Measurements from ENCODE around the gene MOV10L1.
"Not testable (repeated sequence)": the region's sequence is repeated elsewhere in the genome, so short reads cannot be mapped to it uniquely, and the experiment has no call there.

MOV10L1 gene

DNA sequence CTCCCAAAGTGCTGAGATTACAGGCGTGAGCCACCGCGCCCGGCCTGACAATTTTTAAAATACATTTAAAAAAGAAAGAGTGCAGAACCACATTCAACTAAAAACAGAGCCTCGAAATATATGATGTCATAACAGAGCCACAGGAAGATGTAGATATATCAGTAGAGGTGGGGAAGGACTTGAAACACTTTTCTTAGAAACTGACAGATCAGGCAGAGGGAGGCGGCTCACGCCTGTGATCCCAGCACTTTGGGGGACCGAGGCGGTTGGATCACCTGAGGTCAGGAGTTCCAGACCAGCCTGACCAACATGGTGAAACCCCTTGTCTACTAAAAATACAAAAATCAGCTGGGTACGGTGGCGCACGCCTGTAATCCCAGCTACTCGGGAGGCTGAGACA is 11.6 kb upstream of the MOV10L1 start:
- DNase-seq (ENCODE audit: low read depth): no peak

DNA sequence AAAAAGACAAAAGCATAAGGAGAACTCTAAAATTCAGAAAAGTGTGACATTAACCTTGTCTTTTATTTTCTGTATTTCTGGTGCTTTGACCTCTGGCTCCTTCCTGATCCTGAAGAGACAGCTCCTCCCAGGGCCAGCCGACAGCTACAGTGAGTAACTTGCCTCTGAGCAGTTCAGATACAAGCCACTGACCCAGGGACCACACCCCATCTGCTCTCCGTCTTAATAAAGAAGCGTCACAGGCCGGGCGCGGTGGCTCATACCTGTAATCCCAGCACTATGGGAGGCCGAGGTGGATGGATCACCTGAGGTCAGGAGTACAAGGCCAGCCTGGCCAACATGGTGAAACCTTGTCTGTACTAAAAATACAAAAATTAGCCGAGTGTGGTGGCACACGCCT is 11.0 kb upstream of the MOV10L1 start:
- no peak for DNase-seq (ENCODE audit: low read depth)

DNA sequence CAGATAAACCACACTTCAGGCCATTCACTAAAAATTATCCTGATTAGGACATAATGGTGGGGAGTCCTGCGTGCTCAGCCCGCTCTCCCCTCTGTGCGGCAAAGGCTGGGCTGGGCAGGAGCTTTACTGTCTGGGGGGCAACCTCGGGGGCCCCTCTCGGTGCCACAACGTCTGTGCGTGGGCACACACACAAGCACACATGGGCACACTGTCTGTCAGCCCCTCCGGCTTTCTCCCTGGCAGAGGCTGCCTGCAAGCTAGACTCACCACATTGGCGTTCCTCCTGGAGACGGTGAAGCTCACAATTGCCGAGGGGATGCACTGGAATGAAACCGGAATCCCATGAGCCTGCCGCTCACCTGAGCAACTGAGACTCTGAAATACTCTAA is 9.7 kb upstream of the MOV10L1 start:
- DNase-seq (ENCODE audit: low read depth): no peak

DNA sequence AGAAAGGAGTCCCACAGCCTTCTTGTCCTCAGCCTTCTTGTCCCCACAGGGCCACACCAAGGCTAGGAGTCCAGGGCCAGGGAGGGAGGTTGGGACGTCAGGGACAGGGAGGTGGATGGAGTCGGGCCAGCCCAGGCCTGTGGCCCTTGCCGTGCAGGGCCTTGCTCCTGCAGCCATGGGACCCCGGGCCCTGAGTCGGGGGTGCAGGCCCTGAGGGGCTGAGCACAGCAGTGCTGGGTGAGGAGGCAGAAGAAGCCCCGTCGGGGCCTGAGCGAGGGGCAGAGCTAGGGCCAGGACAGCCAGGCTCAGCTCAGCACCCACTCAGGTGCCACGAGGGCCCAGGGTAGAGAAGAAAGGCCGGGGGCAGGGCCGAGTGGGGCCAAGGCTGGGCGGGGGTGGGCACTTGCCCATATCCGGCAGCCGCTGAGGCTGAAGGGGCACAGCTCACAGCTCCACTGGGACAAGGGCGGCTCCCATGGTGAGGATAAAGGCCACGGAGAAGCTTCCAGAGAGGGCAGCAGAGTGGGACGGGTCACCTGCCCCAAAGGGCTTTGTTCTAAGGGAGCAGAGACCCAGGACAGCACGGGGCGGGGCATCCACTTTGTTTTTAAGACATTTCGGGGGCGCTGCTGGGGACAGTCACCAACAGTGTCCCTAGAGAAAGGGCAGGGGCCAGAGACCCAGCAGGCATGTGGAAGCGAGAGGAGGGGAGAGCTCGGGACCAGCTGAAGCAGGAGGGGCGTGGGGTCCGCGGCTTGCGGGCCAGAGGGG is 8.2 kb upstream of the MOV10L1 start:
- no peak for DNase-seq (ENCODE audit: low read depth)

DNA sequence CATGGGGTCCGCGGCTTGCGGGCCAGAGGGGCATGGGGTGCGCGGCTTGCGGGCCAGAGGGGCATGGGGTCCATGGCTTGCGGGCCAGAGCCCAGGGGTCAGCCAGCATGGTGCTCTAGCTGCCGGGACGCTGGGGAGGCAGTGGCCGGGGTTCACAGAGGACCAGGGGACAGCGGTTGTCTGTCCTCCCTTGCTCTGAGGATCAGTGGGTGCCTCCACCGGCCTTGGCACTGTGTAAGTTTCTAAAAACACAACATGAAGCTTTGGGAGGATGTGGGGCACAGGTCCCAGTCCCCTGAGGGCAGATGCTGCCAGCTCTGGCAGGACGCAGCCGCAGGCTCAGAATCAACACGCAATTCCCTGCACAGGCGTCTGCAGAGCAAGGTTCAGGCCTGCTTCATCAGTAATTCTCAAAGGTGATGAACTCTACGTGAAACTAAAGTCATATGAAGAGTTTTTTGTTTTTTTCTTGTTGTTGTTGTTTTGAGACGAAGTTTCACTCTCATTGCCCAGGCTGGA is 7.5 kb upstream of the MOV10L1 start:
- no peak for DNase-seq (ENCODE audit: low read depth)

DNA sequence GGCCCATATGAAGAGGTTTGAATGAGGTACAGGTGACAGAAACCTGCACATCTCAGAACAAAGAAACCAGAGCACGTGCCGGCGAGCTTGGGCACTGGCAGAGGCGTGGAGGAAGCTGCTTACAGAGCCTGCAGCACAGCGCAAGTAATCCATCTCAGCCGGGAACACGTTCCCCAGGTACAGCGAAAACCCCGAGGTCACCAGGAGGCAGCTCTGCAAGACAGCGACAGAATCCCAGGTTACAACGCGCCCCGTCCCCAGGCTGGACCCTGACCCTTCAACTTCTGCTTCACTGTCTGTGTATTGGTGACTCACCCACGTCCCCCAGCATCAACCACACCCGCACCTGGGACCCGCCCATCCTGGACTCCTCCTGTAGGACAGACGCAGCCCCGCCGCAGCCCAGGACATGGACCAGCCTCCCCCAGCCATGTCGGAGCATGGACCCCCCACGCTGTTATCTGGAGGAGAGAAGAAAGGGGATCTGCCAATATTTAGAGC is 6.8 kb upstream of the MOV10L1 start:
- DNase-seq (ENCODE audit: low read depth): no peak

DNA sequence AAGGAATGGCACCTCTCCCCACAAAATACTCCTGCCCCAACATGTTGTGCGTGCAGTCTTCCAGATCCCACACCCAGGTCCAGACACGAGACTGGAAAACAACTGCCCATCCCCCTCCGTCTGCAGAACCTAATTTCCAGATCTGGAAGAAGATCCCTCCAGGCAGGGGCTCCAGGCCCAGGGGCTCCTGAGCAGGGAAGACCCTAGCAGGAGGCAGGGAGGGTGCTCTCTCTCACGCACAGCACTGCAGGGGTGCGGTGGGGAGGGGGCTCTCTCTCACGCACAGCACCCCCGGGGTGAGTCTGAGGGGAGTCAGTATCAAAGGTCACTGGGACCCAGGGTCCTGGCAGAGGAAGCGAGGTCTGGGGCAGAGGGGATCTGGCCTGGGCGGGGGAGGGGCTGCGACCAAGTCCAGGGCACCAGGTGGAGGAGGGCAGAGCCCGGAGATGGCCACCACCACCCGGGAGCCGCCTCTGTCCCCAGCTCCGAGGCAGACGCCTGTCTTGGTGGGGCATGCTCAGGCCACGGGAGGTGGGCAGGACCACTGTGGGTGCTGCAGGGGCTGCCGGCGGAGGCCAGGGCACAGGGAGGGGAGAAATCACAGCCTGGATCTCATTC is 6.2 kb upstream of the MOV10L1 start:
- no peak for DNase-seq (ENCODE audit: low read depth)

DNA sequence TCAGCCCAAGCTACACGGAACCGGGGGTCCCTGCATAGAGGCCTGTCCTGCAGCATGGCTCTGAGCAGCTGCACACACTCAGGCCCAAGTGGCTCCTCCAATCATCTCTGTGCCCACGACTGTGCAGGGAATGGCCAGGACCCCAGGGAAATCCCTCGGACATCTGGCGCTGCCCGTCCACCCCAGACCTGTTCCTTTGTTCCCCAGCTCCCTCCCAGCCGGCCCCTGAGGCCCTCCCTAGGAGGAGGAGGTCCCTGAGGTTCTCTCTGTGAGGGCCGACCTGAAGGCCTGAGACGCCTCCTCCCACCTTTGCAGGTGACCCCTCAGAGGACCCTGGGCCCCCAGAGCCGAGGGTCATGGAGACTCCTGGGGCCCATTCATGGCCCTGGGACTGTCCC is 5.7 kb upstream of the MOV10L1 start:
- DNase-seq (ENCODE audit: low read depth): no peak

DNA sequence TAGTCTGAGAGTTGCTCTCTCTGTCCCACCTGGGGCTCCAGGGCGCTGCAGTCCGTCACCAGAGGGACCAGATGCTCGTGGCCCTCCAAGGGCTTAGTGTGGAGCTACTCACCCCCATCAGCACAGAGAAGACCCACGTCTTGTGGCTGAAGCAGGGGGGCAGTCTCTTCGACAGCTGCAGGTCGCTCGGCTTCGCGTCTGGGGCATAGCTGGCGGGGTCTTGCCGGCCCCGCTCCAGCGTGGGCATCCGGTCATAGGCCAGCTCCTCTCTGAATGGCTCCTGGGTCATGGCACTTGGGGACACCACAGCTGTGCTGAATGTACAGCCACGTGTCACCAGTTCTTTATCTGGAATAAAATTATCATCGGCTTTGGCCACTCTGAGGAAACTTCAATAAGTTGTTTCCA is 5.2 kb upstream of the MOV10L1 start:
- DNase-seq (ENCODE audit: low read depth): no peak

DNA sequence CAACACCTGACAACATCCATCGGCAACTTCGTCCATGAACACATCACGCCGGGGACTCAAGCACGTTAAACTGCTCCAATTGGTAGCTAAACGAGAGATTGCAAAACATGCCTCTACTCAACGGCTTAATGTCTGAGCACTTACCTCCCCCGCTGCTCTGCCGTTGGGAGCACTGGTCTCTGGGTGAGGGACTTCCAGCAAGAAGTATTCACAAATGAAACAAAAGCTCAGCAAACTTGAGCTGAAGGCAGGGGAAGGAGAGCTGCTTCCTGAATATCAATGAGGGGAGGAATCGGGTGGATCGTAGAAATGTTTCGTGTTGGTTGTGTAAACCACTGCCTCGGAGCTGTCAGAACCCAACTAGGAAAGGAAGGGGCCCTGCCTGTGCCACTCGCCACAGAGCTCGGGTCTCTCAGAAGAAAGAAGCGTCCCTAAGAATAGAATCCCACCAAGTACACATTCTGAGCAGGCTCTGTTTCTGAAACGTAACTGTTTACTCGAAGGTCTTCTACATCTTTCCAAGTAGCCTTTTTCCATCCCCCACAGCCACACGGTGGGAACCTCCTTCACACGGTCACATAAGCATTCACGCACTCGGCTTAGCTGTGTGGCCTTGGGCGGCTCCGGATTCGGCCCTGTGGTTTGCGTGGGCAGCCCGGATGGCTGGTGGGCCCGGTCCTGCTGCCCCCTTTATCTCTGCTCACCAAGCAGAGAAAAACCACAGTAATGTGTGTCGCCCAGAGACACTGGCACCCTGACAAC is 4.4 kb upstream of the MOV10L1 start, which contains the start of gene MLC1:
Gene MLC1, minus strand, starts transcription at position 216 of the 762 bp plus-strand sequence. CDS start 524 bp downstream, outside the sequence.
- DNase-seq (ENCODE audit: low read depth): no peak

DNA sequence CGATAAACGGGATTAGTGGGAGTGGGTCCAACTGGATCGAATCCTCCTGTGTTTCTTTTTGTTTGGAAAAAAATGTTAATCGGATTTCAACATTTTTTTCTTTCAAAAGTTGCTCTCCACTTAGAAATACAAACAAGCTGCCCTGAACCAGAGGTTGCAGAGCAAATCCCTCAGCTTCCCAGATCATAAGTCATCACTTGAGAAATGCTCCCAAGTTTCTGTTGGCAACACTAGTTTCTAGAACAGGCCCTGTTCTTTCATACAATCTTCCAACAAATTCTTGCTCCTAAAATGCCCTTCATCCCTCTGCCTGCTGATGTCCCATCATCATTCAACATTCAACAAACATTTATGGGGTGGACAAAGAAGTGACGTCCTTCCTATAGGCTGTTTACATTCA is 3.3 kb upstream of the MOV10L1 start:
- no peak for DNase-seq (ENCODE audit: low read depth)

DNA sequence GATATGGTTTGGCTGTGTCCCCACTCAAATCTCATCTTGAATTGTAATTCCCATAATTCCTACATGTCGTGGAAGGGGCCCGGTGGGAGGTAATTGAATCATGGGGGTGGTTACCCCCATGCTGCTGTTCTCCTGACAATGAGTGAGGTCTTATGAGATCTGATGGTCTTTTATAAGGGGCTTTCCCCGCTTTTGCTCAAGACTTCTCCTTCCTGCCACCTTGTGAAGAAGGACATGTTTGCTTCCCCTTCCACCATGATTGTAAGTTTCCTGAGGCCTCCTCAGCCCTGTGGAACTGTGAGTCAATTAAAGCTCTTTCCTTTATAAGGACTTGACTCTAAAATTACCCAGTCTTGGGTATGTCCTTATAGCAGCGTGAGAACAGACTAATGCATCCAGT is 2.8 kb upstream of the MOV10L1 start:
- DNase-seq (ENCODE audit: low read depth): not testable (repeated sequence)

DNA sequence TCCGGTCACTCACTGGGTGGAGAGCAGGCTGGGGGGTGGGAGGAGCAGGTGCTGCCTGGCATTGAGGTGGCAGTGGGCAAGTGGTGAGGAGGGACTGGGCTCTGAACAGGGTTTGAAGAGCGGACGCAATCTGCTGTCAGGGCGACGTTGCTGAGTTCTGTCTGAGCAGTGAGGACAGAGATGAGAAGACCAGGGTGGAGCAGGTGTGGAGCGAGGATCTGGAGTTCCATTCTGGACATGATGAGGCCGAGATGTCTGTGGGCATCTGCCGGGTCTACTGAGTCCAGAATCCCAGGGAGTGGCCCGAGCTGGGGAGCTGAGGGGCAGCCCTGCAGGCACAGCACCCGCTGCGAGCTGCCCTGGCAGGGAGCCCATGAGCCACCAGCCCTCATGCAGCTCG is 2.2 kb upstream of the MOV10L1 start:
- DNase-seq (ENCODE audit: low read depth): no peak

DNA sequence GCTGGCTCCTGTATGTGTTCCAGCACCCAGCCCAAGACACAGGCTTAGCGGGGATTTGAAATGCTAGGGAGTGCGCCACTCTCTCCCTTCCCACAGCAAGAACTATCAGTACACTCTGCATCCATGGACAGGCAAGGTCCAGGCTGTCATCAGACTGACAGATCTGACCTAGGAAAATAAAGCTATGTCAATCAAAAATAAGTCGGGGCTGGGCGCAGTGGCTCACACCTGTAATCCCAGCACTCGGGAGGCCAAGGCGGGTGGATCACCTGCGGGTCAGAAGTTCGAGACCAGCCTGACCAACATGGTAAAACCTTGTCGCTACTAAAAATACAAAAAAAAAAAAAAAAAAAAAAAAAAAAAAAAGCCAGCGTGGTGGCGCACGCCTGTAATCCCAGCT is 1.7 kb upstream of the MOV10L1 start:
- DNase-seq (ENCODE audit: low read depth): no peak

DNA sequence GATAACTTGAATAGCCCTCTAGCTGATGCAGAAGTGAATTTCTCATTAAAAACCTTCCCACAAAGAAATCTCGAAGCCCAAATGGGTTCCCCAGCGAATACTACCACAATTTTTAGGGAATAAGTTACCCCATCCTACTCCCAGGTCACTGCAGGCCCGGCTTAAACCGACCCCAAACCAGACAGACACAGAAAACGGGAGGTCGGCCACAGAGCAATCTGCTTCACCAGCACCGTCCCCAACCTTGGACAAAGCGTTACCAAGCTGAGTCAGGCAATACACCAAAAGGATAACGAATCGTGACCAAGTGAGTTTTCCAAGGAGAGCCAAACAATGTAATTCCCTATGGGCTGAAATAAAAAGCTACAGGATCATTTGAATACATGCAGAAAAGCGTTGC is 575 bp upstream of the MOV10L1 start:
- DNase-seq (ENCODE audit: low read depth): no peak

DNA sequence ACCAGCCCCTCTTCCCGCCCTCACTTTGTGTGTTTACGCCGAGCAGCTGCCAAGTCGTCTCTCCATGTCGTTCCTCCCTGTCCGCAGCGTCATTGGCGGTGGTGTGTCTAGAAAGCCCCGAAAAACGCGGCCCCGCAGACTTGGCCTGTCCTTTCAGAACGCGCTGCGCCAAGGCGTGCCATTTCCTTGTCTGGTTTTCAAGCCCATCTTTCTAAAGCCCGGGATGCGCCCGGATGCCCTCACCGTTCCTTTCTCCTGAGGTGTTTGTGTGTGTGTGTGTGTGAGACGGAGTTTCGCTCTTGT is 557 bp downstream of the MOV10L1 start:
- no peak for DNase-seq (ENCODE audit: low read depth)

DNA sequence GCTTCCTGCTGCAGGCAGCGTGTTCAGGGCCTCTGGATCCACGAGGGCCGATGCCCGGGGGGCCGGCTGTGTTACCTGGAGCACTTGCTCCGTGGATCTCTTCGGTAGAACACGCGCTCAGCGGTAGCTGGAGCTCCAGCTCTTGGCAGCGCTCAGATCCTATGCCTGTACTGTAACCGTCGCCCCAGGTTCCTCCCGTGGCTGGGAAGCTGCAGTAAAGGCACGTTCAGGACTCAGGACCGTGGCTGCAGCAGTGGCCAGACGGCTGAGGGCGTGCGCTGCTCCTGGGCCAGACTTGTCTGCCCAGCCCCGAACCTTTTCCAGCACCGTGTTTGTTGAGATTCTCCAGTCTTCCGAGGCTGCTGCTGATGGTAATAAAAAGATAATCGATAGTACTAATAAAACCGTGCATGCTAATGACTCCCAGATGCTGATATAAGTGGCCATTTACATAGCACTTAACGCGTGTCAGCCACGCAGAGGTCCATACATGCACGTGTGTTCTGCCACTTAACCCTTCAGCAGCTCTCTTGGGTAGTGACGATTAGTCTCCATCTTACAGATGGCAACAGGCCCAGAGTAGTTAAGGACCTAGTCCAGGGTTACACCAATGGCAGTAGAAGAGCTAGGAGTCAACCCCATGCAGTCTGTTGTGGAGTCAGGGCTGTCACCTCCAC is 1.4 kb downstream of the MOV10L1 start:
- no peak for DNase-seq (ENCODE audit: low read depth)

DNA sequence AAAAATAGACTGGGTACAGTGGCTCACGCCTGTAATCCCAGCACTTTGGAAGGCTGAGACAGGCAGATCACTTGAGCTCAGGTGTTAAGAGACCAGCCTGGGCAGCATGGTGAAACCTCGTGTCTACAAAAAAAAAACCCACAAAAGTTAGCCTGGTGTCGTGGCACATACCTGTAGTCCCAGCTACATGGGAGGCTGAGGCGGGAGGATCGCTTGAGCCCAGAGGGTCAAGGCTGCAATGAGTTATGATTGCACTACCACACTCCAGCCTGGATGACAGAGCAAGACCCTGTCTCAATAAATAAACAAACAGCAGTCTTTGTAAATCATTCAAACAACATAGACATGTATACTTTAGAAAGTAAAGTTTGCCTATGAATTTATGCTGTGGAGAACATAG is 2.5 kb downstream of the MOV10L1 start:
- DNase-seq (ENCODE audit: low read depth): no peak

DNA sequence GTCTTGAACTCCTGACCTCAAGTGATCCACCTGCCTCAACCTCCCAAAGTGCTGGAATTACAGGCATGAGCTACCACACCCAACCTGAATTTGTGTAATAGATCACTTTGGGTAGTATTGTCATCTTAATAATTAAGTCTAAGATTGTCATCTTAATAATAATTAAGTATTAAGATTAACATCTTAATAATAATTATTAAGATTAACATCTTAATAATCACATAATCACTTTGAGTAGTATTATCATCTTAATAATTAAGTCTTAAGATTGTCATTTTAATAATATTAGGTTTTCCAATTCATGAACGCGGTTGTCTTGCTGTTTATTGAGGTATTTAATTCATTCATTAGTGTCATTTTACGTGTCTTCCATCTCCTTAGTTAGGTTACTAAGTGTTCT is 8.2 kb downstream of the MOV10L1 start:
- no peak for DNase-seq (ENCODE audit: low read depth)

DNA sequence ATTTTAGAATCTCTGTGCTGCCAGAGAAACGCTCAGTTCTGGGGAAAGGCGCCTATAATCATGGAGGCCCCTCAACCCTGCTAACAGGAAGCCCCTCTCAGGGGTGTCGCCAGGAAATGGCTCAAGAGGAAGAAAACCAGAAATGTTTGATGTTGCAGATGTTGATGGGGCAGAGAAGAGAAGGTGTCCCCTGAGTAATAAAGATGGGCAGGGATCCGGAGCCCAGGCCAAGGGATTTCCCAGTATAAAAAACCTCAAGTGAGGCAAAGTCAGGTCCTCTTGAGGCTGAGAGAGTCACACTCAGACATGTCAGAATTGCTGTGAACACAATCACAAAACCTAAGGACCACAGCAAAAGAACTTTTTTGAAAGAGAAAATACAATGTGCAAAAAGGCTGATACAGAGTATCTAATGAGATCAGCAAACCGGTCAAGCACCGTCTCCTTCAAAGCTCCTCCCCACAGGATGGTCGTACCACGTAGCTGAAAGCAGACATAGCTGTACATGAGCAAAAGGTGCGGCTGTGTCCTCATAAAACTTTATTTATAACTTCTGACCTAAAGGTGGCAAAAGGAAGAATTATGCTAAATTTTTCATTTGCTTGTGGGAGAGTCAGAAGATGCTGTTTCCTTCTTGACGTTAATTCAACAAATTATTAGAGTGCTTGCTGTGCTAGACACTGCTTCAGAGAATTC is 12.2 kb downstream of the MOV10L1 start:
- no peak for DNase-seq (ENCODE audit: low read depth)

DNA sequence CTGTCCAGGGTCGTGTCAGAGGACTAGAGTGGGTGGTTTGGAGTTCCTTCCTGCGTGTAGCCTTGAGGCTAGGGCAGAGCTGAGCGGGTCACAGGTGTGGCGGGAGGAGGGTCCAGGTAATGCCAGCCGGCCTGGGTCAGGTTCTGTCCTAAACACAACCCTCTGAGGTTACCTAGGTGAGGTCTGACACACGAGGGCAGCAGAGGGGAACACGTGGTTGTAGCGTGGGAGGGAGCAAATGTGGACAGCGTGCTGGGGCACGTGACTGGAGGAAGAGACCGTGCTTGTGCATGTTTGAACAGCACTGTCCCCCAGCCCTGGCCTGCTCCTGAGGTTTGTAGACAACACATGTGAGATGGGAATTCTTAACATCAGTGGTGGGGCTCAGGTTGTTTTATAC is 13.1 kb downstream of the MOV10L1 start:
- DNase-seq (ENCODE audit: low read depth): no peak

DNA sequence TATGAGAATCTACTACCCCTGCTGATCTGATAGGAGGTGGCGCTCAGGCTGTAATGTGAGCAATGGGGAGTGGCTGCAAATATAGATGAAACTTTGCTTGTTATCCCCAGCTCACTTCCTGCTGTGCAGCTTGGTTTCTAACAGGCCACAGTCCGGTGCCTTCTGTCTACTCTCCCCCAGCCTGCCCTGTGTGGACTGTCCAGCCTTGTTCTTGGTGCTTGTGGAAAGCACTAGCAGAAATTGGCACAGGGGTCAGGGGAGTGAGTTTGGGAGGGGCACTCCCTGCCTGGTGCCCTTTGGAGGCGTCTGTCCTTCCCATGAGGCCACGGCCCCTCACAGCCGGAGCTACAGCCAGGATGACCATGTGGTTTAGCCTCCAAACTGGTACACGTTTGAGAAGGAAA is 14.3 kb downstream of the MOV10L1 start:
- DNase-seq (ENCODE audit: low read depth): no peak
